ENCODE results near the gene PIN1. TPM values are rescaled to one million over a fixed set of nuclear protein-coding genes. Genes with fewer than 3 reads are reported as not detected.
A peak's percentile ranks its signal among the peaks of the same experiment; 100 is the strongest.

PIN1 gene
- total and polyA plus RNA-seq, 10 donors = 37.7 to 86.1 (median 50.9) TPM

DNA sequence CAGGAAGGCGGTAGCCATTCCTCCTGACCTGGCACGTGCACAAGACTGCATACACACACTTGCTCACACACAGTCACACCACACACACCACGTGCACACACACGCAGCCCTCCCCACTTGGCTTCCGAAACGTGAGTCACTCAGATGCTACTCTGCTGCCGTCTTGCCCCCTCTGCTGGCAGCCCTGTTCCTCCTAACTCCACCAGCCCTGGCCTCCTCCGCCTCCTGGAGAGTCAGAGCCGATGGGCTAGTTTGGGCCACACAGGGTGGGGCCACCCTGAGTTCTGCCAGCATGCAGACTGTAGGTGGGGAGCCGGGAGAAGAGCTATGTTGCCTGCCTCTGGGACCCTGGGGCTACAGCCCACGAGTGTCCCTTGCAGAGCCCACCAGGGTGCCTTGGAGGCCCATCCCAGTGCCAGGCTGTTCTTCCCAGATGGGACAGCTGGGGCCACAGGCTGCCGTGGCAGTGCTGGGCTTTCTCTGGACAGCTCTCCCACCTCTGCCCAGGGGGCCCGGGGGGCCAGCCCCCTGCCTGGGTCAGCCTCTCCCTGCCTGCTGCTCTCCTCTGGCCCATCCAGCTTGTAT is 12.1 kb downstream of the PIN1 start:
- Histone ChIP-seq H3K27me3 (replicated peaks in 1 of 7) (no peaks in the 10 kb centered on the region), H3K4me1 (peaks cover 0 to 9% (median 0%) of the 10 kb centered on the region in 6 donors), H3K27ac (no peak overlapping the region), H3K36me3 (peaks cover 0 to 98% (median 68%) of the 10 kb centered on the region in 6 donors), H3K9me3 (peaks cover 0 to 14% (median 9%) of the 10 kb centered on the region in 8 donors), H3K4me3 (no peak overlapping the region)
- TF ChIP-seq, protein P1, sequence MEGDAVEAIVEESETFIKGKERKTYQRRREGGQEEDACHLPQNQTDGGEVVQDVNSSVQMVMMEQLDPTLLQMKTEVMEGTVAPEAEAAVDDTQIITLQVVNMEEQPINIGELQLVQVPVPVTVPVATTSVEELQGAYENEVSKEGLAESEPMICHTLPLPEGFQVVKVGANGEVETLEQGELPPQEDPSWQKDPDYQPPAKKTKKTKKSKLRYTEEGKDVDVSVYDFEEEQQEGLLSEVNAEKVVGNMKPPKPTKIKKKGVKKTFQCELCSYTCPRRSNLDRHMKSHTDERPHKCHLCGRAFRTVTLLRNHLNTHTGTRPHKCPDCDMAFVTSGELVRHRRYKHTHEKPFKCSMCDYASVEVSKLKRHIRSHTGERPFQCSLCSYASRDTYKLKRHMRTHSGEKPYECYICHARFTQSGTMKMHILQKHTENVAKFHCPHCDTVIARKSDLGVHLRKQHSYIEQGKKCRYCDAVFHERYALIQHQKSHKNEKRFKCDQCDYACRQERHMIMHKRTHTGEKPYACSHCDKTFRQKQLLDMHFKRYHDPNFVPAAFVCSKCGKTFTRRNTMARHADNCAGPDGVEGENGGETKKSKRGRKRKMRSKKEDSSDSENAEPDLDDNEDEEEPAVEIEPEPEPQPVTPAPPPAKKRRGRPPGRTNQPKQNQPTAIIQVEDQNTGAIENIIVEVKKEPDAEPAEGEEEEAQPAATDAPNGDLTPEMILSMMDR (IDR thresholded peaks at IDR 0.05 in 8 of 11, conservative IDR thresholded peaks at IDR 0.05 in 3 of 11) = peak in 2 of 11 experiments; percentile 14 to 20
- TF ChIP-seq POLR2A (IDR thresholded peaks at IDR 0.05) (no peak), POLR2AphosphoS5 (IDR thresholded peaks at IDR 0.05) (no peak)
- WGBS, 5 donors = 64 to 87% (median 76%) methylated on average over 7 to 13 of the region's 13 CpGs
- no peak for DNase-seq
- intact Hi-C loops (cut with DNase I; ENCODE audit: low total_unique reads) = no loop called here

DNA sequence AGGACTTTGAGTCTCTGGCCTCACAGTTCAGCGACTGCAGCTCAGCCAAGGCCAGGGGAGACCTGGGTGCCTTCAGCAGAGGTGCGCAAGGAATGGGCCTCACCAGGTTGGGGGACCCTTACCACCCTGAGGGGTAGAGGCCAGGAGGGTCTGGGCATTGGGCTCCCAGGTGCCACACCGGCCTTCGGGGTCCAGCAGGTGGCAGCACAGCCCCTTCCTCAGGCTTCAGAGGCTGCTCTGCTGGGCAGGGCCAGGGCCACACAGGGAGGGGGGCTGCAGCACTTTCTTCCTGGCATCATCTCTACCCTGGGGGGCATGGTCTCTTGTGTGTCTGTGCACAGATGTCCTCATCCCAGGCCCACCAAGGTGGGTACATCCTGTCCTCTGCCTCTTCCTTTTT is 12.9 kb downstream of the PIN1 start:
- no peak for DNase-seq

DNA sequence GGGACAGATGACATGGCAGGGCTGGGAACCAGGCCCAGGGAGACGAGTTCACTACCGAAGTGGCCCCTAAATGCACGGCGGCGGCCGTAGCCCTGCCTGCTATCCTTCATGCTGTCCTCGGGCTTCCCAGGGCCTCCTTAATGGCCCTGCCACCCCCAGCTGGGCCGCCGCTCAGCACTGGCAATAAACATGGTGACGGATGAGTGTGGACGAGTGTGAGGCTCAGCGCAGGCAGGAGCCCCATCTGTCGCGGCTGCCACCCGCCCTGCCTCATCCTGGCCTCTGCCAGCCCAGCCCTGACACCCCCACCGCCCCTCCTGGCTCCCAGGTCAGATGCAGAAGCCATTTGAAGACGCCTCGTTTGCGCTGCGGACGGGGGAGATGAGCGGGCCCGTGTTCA is 13.6 kb downstream of the PIN1 start:
- whole genome bisulfite sequencing, 5 donors = 89 to 94% (median 92%) methylated on average over 16 to 23 of the region's 23 CpGs
- H3K4me1 ChIP-seq = peaks cover 0 to 9% (median 0%) of the 10 kb centered on the region in 6 donors
- H3K4me3 ChIP-seq = no peak overlapping the region
- intact Hi-C loops (cut with DNase I; ENCODE audit: low total_unique reads) = no loop called here
- no peak for DNase-seq
- TF ChIP-seq, protein P1 (IDR thresholded peaks at IDR 0.05 in 8 of 11, conservative IDR thresholded peaks at IDR 0.05 in 3 of 11) = no peak
- TF ChIP-seq POLR2AphosphoS5 (IDR thresholded peaks at IDR 0.05) = peak in 1 of 3 donors; percentile 15
- H3K27me3 ChIP-seq (replicated peaks in 1 of 7) = no peaks in the 10 kb centered on the region
- peaks cover 0 to 4% (median 4%) of the 10 kb centered on the region in 8 donors for H3K9me3 ChIP-seq
- H3K27ac ChIP-seq = peak overlapping the region in 1 of 8 donors; percentile 11
- peaks cover 0 to 92% (median 52%) of the 10 kb centered on the region in 6 donors for H3K36me3 ChIP-seq

More for the DNA sequence above, 12.9 kb downstream of the PIN1 start:
- 75 to 90% (median 86%) methylated on average over 2 to 4 of the region's 4 CpGs; no CpG with 5 or more reads in 1 of the 5 donors for WGBS, 5 donors
- peak overlapping the region in 1 of 8 donors; percentile 11 for H3K27ac ChIP-seq
- TF ChIP-seq POLR2AphosphoS5 (IDR thresholded peaks at IDR 0.05) = no peak
- TF ChIP-seq, protein P1 (IDR thresholded peaks at IDR 0.05 in 8 of 11, conservative IDR thresholded peaks at IDR 0.05 in 3 of 11) = peak in 6 of 11 experiments; percentile 3 to 55 (median 30)
- intact Hi-C loops (cut with DNase I; ENCODE audit: low total_unique reads) = no loop called here
- H3K36me3 ChIP-seq = peaks cover 0 to 96% (median 59%) of the 10 kb centered on the region in 6 donors
- no peak overlapping the region for H3K4me3 ChIP-seq
- H3K9me3 ChIP-seq = peaks cover 0 to 11% (median 9%) of the 10 kb centered on the region in 8 donors
- H3K27me3 ChIP-seq (replicated peaks in 1 of 7) = no peaks in the 10 kb centered on the region
- peaks cover 0 to 9% (median 0%) of the 10 kb centered on the region in 6 donors for H3K4me1 ChIP-seq

DNA sequence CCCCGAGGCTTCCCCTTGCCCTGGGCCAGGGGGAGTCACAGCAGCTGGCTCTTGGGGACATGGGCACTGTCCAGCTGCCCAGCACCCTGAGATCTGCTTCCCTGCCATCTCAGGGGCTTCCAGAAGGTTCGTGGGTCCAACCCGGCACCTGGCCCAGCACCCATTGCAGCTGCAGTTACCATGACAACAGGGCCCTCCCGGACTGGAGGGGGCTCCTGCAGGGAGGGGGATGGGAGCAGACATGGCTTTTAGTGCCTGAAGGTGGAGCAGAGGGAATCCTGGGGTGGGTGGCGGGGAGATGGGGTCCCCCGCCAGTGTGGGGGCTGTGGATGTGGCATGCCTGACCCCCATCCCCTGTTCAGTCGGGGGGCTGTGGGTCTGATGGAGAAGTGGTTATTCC is 14.7 kb downstream of the PIN1 start:
- Histone ChIP-seq H3K27ac (no peak overlapping the region), H3K4me3 (no peak overlapping the region), H3K4me1 (peaks cover 0 to 9% (median 0%) of the 10 kb centered on the region in 6 donors), H3K36me3 (peaks cover 0 to 82% (median 41%) of the 10 kb centered on the region in 6 donors), H3K9me3 (no peaks in the 10 kb centered on the region), H3K27me3 (replicated peaks in 1 of 7) (no peaks in the 10 kb centered on the region)
- 81 to 91% (median 85%) methylated on average over 6 to 7 of the region's 7 CpGs for WGBS, 5 donors
- no peak for TF ChIP-seq POLR2A (IDR thresholded peaks at IDR 0.05)
- TF ChIP-seq POLR2AphosphoS5 (IDR thresholded peaks at IDR 0.05) = no peak
- TF ChIP-seq, protein P1 (IDR thresholded peaks at IDR 0.05 in 8 of 11, conservative IDR thresholded peaks at IDR 0.05 in 3 of 11) = no peak
- intact Hi-C loops (cut with DNase I; ENCODE audit: low total_unique reads) = loop anchor here (10.0 kb wide), 1 partner anchor 65 kb away; no protein-coding TSS in a partner anchor
- DNase-seq = no peak
